Measurements from ENCODE around the gene FOXK2. TPM values are rescaled to one million over a fixed set of nuclear protein-coding genes. Genes with fewer than 3 reads are reported as not detected.

FOXK2 gene
- total and polyA plus RNA-seq, 2 donors from 2014 or later: 13.5 to 37.9 TPM

DNA sequence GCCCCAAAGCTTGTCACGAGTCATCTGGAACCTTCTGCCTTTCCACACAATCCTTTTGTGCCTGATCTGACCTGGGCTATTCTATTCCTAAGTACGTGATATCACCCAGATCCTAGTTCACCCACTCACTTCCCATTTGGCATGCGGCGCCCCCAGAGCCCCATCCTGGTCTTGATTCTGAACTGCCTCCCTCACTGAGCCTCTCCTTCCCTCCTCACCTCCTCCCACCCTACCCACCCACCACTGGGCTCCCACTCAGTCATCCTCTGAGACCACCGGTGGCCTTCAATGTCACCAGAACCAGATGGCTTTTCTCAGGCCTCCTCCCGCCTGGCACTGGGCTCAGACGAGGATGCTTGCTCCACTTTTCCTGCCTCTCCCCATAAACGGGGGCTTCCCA is 110.2 kb downstream of the FOXK2 start:
- TF ChIP-seq, protein P1, sequence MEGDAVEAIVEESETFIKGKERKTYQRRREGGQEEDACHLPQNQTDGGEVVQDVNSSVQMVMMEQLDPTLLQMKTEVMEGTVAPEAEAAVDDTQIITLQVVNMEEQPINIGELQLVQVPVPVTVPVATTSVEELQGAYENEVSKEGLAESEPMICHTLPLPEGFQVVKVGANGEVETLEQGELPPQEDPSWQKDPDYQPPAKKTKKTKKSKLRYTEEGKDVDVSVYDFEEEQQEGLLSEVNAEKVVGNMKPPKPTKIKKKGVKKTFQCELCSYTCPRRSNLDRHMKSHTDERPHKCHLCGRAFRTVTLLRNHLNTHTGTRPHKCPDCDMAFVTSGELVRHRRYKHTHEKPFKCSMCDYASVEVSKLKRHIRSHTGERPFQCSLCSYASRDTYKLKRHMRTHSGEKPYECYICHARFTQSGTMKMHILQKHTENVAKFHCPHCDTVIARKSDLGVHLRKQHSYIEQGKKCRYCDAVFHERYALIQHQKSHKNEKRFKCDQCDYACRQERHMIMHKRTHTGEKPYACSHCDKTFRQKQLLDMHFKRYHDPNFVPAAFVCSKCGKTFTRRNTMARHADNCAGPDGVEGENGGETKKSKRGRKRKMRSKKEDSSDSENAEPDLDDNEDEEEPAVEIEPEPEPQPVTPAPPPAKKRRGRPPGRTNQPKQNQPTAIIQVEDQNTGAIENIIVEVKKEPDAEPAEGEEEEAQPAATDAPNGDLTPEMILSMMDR (IDR thresholded peaks at IDR 0.05; ENCODE audit: borderline replicate concordance, extremely low read depth, insufficient read depth): no peak
- Histone ChIP-seq H3K4me1 (ENCODE audit: control insufficient read depth in 2 of 3, insufficient read depth in 2 of 3, low read depth in 1 of 3, low read length in 3 of 3) (no peaks in the 10 kb centered on the region), H3K36me3 (ENCODE audit: control insufficient read depth in 2 of 3, insufficient read depth in 3 of 3, low read length in 3 of 3) (peaks cover 6 to 25% (median 12%) of the 10 kb centered on the region in 3 donors), H3K27ac (ENCODE audit: low read depth in 2 of 2, low read length in 2 of 2) (no peak overlapping the region), H3K27me3 (ENCODE audit: control insufficient read depth, insufficient read depth, low read length) (no peaks in the 10 kb centered on the region), H3K9ac (ENCODE audit: low read length in 3 of 3) (no peak overlapping the region), H3K9me3 (ENCODE audit: control insufficient read depth in 2 of 3, insufficient read depth in 1 of 3, low read length in 3 of 3) (no peaks in the 10 kb centered on the region), H3K4me3 (ENCODE audit: low read length in 3 of 3) (no peak overlapping the region)
- intact Hi-C loops (cut with DNase I): no loop called here
- no peak for DNase-seq
- FAIRE-seq: no peak

DNA sequence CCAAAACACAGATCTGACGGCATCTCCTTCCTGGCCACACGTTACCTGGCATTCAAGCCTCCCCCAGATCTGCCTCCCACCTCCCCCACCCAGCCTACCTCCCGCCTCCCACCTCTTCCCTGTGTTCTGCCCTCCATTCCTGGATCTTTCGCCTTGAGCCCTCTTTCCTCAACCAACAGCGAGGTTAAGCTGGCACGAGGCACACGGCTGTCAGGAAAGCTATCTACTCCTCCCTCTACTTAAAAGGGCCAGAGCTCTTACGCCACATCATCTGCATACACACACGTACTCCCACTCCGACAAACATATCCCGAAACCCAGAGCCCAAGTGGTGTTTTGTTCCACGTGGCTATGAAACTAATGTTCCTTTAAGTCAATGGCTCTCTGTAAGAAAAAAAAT is 110.7 kb downstream of the FOXK2 start:
- H3K9ac ChIP-seq (ENCODE audit: low read length in 3 of 3): no peak overlapping the region
- H3K4me1 ChIP-seq (ENCODE audit: control insufficient read depth in 2 of 3, insufficient read depth in 2 of 3, low read depth in 1 of 3, low read length in 3 of 3): no peaks in the 10 kb centered on the region
- peaks cover 4 to 23% (median 7%) of the 10 kb centered on the region in 3 donors for H3K36me3 ChIP-seq (ENCODE audit: control insufficient read depth in 2 of 3, insufficient read depth in 3 of 3, low read length in 3 of 3)
- intact Hi-C loops (cut with DNase I): no loop called here
- TF ChIP-seq, protein P1 (IDR thresholded peaks at IDR 0.05; ENCODE audit: borderline replicate concordance, extremely low read depth, insufficient read depth): no peak
- no peak for DNase-seq
- H3K27me3 ChIP-seq (ENCODE audit: control insufficient read depth, insufficient read depth, low read length): no peaks in the 10 kb centered on the region
- FAIRE-seq: no peak
- no peak overlapping the region for H3K4me3 ChIP-seq (ENCODE audit: low read length in 3 of 3)
- H3K9me3 ChIP-seq (ENCODE audit: control insufficient read depth in 2 of 3, insufficient read depth in 1 of 3, low read length in 3 of 3): no peaks in the 10 kb centered on the region
- no peak overlapping the region for H3K27ac ChIP-seq (ENCODE audit: low read depth in 2 of 2, low read length in 2 of 2)

DNA sequence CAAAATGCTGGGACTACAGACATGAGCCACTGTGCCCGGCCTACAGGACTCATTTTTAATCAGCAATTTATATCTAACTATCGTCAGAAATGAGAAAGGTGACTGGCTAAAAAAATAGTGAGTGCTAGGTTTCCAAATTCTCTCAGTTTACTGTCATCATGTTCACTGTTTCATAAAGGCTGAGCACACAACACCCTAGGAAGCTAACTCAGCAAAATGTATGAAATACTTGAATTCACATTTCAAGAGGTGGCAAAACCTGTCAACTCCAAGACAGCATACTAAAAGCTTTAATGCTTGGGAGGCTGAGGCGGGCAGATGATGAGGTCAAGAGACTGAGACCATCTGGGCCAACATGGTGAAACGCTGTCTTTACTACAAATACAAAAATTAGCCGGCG is 112.0 kb downstream of the FOXK2 start:
- Histone ChIP-seq H3K9ac (ENCODE audit: low read length in 3 of 3) (no peak overlapping the region), H3K4me3 (ENCODE audit: low read length in 3 of 3) (no peak overlapping the region), H3K4me1 (ENCODE audit: control insufficient read depth in 2 of 3, insufficient read depth in 2 of 3, low read depth in 1 of 3, low read length in 3 of 3) (no peaks in the 10 kb centered on the region), H3K27me3 (ENCODE audit: control insufficient read depth, insufficient read depth, low read length) (no peaks in the 10 kb centered on the region), H3K9me3 (ENCODE audit: control insufficient read depth in 2 of 3, insufficient read depth in 1 of 3, low read length in 3 of 3) (no peaks in the 10 kb centered on the region), H3K27ac (ENCODE audit: low read depth in 2 of 2, low read length in 2 of 2) (no peak overlapping the region), H3K36me3 (ENCODE audit: control insufficient read depth in 2 of 3, insufficient read depth in 3 of 3, low read length in 3 of 3) (peaks cover 0 to 13% (median 7%) of the 10 kb centered on the region in 3 donors)
- TF ChIP-seq, protein P1 (IDR thresholded peaks at IDR 0.05; ENCODE audit: borderline replicate concordance, extremely low read depth, insufficient read depth): no peak
- DNase-seq (no peak), FAIRE-seq (no peak)
- intact Hi-C loops (cut with DNase I): no loop called here

DNA sequence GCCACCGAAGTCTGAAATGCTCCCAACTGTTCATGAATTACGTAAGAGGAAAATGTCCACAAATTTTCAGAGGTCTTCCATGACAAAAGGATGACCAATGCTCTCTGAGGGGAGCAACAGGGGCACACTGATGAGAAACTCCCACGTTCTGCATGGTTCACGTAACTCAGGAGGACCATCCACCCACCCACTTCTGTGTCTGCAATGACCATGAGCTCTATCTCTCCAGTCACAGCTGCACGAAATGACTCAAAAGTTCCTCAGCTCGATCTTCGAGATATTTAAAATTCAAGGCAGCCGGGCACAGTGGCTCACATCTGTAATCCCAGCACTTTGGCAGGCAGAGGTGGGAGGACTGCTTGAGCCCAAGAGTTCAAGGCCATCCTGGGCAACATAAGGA is 112.9 kb downstream of the FOXK2 start:
- no peaks in the 10 kb centered on the region for H3K27me3 ChIP-seq (ENCODE audit: control insufficient read depth, insufficient read depth, low read length)
- H3K4me1 ChIP-seq (ENCODE audit: control insufficient read depth in 2 of 3, insufficient read depth in 2 of 3, low read depth in 1 of 3, low read length in 3 of 3): no peaks in the 10 kb centered on the region
- no peak for FAIRE-seq
- H3K9me3 ChIP-seq (ENCODE audit: control insufficient read depth in 2 of 3, insufficient read depth in 1 of 3, low read length in 3 of 3): no peaks in the 10 kb centered on the region
- intact Hi-C loops (cut with DNase I): no loop called here
- no peak overlapping the region for H3K27ac ChIP-seq (ENCODE audit: low read depth in 2 of 2, low read length in 2 of 2)
- no peak overlapping the region for H3K9ac ChIP-seq (ENCODE audit: low read length in 3 of 3)
- TF ChIP-seq, protein P1 (IDR thresholded peaks at IDR 0.05; ENCODE audit: borderline replicate concordance, extremely low read depth, insufficient read depth): no peak
- H3K4me3 ChIP-seq (ENCODE audit: low read length in 3 of 3): no peak overlapping the region
- DNase-seq: peak in 1 of 5 donors; percentile 1
- peaks cover 2 to 9% (median 4%) of the 10 kb centered on the region in 3 donors for H3K36me3 ChIP-seq (ENCODE audit: control insufficient read depth in 2 of 3, insufficient read depth in 3 of 3, low read length in 3 of 3)
